Endometrial microvascular endothelial cells (primary cell): ENCODE measurements around the gene RAB43. TPM values are rescaled to one million over a fixed set of nuclear protein-coding genes. Genes with fewer than 3 reads are reported as not detected.
"Not testable (repeated sequence)": the region's sequence is repeated elsewhere in the genome, so short reads cannot be mapped to it uniquely, and the experiment has no call there.

Source experiments
- in situ Hi-C: cut with HindIII; loops from 2 replicates; pipeline ENCODE4 v1.10.0; 2017; ENCODE audit warnings: low sequenced_read_pairs, low pct_unique_long_range_greater_than_20kb; ENCODE audit errors: inconsistent ontology term
- total RNA-seq: library from RNA; depleted of rRNA; stranded (reverse); fragments of >200 nt; gene quantifications from one replicate; pipeline ENCODE4 v1.2.3, GENCODE V29; 2015; ENCODE audit errors: inconsistent ontology term

RAB43 gene
- total RNA-seq, 1 donor from 2014 or later: 32.4 TPM

DNA sequence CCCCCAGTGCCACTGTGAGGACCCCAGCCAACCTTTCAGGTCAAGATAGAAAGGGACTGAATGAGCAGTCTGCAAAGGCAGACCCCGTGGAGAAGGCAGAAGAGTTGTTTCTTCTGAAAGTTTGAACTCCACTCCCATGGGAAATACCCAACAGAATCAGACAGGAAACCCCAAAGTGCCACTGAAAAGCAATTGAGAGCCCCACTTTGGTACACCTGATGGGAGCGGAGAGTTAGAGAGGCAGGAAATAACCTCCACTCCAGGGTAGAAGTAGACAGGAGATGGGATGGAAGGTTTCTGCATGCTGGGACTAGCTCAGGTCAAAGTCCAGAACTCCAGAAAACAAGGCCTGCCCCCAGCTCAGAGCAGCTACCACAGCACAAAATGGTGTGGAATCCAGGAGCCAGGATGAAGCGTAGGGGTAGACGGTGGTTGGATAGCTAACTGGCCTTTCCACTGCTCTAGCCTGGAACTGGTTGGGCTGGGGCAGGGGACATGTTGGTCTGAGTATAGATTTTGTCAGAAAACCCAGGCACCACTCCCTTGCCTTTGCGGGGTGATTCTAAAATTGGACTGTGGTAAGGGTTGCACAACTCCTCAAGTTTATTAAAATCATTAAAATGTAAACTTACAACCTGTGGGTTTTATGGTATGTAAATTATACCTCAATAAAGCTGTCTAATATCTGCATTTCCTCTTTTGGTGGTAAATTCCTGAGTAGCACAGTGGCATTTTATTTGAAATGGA is 1.9 kb upstream of the RAB43 start:
- in situ Hi-C loops: loop anchor here (10.0 kb wide), 1 partner anchor 129 kb away; the partner anchor contains the start of gene CFAP92

DNA sequence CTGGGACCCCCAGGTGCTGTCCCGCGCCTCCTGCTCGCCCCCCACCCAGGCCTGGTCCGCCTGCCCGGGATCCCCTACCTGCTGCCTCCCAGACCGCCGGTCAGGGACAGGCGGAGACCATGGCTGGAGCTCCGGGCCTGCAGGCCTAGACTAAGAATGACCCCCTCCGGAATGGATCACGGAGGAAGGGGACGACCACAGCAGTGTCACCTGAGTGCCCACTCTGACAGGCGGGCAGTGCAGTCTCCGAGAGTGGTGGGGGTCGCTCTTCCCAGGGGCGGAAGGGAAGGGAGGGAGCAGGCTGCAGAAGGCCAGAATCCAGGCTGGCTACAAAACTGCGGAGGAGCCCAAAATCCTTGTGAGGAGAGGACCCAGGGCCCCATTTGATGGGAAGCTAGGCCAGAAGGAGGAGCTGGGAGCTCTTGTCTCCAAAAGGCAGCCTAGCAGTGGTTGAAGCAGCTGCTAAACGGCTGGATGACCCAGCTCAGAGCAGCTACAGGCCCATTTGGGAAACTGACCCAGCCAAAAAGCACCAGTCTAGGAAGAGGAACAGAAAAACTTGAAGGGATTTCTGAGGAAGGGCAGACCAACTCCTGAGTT is 908 bp upstream of the RAB43 start:
- in situ Hi-C loops: loop anchor here (10.0 kb wide), 1 partner anchor 128 kb away; the partner anchor contains the start of gene CFAP92

DNA sequence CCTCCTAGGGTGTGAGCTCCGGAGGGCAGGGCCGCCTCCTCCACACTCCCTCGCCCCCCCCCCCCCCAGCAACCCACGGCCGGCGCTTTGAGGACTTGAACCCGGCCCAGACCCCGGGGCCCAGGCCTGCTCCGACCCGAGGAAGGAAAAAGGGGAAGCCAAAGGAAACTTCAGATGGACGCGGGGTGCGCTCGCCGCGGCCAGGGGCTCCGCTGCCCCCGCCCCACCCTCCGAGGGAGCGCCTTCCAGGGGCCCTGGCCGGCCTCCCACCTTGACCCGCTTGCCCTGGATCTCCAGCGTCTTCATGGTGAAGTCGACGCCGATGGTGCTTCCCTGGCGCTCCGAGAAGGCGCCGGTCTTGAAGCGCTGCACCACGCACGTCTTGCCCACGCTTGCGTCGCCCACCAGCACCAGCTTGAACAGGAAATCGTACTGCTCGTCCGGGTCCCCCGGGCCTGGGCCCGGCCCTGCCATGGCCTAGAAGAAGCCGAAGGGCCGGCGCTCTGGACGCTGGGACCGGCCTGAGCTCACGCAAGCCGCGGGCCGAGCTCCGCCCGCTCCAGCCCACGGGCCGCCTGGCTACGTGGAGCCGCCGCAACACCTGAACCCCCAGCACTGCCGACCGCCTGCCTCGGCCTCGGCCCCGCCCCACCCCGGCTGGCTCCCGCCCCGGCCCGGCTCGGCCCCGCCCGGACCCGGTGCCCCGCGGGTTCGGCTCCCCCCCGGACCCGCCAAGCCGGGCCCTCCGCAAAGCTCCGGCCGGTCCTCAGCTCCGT is 400 bp downstream of the RAB43 start:
- in situ Hi-C loops: loop anchor here (10.0 kb wide), 1 partner anchor 126 kb away; the partner anchor contains the start of gene CFAP92

DNA sequence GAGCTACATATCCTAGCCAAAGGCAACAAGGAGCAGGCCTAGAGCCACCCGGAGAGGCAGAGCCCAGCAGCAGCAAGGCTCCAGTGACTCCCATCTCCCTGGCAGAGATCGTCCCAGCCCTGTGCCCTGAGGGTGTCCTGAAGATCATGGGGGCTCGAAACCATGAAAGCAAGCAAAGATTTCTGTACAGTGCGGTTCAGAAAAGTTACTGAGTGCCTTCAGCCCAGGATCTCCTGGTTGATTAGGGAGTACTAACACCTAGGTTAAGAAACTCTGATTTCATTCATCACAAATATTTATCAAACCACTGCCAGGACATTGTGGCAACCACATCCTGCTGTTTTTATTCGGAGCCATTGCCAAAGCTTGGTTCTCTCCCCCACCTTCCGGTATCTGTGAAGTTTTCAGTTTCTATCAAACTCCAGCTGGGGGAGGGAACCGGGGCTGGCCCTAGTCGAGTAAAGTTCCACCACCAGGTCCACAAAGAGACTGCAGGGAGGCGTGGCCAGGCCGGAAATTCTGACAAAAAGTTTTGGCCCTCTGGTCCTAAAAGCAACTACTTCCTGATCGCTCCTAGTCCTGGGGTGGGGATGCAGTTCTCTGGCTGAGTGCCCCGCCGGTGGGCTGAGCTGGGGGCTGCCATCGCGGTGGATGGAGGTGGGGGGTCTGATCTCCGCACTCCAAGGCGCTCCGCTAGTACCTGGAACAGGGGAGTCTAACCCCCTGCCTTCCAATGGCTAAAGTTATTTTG is 1.2 kb downstream of the RAB43 start:
- in situ Hi-C loops: loop anchor here (10.0 kb wide), 1 partner anchor 126 kb away; the partner anchor contains the start of gene CFAP92

DNA sequence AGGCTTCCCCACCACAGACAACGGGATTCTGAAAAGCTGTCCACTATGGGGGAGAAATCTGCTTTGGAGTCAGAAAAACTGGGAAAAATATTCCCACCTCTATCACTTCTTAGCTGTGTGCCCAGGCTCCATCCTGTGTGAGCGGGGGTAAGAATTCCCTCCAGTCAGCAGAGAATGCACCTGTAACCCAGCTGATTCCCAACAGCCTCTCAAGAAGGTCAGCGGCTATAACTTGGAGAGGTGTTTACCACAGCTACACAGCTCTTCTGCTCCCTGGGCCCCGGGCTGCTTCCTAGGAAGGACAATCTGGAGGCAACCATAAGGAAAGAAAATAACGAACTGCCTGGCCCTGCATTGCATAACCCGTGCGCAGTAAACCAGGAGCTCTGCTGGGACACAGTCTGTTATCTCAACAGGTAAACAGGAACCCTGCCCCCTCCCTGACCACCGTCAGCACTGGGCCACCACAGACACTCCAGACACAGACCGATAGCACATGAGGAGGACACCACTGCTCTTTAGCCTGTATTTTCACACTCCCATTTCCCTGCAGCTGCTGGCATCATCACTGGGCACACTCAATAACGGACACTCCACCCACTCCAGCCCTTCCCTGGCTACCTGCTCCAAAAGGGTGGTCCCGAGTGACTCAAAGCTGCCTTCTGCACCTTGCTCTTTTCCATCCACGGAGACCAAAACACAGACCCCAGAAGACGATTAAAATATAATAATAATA is 2.1 kb downstream of the RAB43 start:
- in situ Hi-C loops: loop anchor here (10.0 kb wide), 1 partner anchor 125 kb away; the partner anchor contains the start of gene CFAP92

DNA sequence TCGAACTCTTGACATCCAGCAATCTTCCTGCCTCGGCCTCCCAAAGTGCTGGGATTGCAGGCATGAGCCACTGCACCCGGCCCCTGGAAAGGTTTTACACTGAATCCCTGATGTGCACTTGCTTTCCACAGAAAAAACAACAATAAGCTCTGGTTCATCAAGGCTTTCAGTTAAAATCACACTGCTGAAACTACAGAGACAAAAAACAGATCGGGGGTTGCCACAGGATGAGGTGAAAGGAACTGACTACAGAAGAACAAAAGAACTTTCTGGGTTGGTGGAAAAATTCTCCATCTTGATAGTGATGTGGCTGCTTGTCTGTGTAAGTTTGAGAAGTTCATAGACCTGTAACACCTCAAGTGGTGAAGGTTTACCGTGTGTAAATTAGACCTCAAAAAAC is 2.9 kb downstream of the RAB43 start:
- in situ Hi-C loops: no loop called here

DNA sequence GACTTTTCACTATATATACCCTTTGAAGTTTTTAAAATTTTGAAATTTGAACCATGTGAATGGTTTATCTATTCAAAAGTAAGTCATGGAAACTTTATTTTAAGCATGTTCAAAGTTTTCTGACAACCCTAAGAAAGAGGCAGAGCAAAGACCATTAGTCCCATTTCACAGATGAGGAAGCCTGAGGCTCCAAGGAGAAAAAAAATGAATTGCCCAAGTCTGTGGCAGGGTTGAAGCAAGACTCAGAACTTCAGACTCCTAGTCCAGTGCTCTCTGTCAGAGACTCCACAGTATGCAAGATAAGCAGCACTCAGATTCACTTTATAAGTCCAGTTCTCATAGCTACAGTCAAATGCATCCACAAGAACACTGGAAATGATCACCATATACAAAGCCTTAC is 4.5 kb downstream of the RAB43 start:
- in situ Hi-C loops: no loop called here

DNA sequence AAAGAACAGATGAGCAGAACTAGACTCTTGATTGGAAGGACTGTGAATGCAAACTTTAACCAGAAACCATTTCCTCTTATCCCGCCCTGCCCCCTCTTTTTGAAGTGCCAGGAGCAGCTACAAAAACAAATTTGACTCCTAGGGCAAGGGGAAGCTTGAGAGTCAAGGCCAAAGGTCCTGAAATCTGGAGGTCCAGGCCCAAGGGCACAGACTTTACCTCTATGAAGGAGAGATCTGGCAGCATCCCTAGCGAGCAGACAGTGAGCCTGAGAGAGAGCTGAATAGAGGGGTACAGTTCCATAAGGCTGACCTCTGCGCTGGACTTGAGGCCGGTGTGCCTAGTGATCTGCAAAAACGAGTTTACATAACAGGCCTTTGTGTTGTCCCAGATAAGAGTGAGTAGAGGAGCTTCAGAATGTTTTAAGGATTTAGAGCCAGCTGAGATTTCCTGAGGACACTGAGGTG is 5.1 kb downstream of the RAB43 start:
- in situ Hi-C loops: no loop called here

DNA sequence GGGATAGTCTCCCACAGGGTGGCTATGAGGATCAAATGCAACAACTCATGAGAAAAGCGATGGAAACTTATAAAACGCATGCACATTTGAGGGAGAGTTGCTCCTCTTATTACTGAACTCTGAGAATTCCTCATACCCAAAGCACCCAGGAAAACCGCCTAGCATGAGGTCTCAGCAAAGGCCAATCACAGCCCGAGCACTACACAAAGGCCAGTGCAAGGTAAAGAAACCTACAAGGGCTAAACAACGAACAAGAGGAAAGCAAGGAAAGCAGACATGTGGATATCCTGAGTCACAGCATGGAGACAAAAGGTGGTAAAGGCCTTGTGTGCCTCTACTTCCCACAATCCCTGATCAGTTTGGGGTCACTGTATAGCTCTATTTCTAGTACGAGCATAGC is 7.1 kb downstream of the RAB43 start:
- in situ Hi-C loops: no loop called here

DNA sequence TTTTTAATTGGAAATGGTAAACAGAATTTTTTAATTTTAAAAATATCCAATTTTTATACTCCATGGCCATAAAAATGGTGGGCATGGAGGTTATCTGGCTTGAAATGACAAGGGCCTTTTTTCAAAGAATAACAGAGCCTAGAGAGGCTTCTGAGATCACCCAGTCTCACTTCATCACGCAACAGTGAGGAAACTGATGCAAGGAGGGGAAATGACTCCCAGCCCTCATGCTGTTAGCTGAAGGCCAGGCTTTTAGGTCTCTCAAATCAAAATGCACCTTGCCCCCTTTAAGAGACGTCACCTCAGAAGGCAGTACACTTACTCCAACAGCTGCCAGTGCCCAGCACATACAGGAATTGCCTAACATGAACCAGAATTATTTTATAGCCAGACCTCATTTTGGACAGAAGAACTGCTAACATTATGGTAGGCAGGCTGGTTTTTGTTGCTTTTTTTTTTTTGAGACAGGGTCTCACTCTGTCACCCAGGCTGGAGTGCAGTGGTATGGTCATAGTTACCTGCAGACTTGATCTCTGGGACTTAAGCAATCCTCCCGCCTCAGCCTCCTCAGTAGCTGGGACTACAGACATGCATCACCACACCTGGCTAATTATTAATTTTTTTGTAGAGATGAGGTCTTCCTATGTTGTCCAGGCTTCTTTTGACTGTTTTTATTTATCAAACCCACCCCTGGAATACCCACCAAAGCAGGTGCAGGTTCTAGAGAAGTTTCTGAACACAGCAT is 9.1 kb downstream of the RAB43 start:
- in situ Hi-C loops: no loop called here

DNA sequence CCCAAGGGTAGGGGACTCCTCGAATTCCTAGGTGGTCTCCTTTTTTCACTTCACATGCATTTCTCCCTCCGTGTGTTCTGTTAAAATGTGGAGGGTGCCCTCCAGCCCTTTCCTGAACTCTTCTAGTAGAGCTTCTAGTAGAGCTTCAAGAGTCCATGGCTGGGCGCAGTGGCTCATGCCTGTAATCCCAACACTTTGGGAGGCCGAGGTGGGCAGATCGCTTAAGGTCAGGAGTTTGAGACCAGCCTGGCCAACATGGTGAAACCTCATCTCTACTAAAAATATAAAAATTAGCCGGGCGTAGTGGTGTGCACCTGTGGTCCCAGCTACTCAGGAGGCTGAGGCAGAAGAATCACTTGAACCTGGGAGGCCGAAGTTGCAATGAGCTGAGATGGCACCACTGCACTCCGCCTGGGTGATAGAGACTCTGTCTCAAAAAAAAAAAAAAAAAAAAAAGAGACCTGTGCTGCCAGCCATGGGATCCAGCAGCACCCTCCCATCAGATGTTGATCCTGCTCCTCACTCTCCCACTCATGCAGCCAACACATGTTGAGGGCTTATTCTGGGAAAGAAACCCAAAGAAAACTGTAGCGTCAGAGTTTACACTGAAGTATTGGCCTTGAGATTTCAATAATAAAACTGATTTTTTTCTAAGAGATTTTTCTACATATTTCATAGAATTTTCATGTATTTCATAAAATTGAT is 10.4 kb downstream of the RAB43 start:
- in situ Hi-C loops: not testable (repeated sequence)

DNA sequence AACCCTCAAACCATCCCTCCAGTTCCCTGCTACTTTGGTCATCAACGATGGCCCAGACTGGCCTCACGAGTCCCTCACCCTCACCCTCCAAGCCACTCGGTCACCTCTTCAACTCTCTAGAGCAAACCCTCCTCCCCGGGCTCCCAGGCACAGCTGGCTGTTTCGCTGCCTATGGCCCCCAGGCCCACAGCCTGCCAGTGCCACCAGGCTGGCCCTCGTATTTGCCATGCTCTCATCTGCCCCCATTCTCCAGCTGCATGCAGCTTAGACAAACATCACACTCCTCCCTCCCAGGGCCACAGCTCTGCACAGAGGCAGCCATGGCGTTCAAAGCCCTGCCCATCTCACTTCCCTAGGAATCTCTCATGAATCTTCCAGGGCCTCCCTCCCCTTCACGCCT is 13.8 kb downstream of the RAB43 start:
- in situ Hi-C loops: no loop called here

DNA sequence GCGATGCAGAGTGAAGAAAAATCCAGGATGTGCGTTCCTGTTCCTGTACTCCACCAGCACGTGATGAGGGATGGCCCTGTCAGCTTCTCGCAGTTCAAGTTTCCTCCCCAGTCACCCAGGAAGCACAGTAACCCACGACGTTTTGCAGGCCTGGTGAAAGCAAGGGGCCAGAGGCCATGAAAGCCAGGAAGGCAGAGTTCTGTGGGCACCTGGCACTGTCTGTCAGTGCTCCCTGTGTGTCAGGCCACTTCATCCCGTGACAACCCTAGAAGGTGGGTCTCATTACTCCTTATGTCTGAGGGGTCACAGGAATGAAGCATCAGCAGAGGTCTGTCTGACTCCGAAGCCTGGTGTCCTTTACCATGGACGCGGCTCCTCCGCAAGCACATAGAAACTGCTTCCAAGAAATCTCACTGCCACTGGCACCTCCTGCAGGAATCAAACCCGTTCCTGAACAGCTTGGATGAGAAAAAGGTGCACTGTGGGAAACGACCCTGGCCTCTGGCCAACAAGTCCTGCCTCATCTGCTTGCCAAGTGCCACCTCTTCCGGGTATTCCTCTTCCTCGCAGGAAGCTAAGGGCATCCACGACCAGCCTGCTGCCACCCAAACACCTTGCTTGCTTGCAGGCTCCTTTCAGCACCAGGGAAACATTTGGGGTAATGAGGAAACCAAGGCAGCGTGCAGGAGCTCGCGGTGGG is 14.6 kb downstream of the RAB43 start:
- in situ Hi-C loops: no loop called here

DNA sequence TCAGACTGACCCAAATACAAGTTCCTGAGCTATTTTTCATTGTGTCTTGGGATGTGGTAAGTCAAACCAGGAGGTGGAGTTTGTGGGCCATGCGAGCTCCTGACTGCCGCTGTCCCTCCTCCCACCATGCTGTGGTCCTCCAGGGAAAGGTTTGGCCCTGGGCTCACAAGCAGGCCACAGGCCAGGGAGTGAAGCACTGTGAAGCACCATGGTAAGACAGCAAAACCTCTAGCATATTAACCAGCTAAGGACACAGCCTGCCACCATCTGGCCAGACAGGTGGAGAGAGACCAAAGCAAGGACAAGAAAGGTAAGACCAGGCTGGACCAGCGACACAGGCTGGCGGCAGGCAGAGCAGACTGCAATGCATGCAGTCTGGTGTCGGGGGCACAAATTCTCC is 15.3 kb downstream of the RAB43 start:
- in situ Hi-C loops: no loop called here

DNA sequence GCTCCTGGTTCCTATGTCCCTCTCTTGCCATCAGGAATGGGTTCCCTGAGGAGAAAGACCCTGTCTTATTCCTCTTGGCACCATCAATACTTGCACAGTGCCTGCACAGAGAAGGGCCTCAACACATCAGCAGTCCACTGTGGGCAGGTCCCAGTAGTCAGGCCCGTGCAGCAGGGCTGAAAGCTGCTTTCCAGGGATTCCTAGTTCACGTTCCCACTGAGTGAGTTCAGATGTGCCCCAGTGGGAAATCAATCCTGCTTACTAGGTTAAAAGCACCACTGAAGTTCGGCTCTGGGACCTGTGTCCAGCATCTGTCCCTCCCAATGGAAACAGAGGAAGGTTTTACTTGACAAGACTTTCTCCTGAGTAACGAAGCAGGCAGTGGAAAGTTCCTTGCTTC is 15.7 kb downstream of the RAB43 start:
- in situ Hi-C loops: no loop called here

DNA sequence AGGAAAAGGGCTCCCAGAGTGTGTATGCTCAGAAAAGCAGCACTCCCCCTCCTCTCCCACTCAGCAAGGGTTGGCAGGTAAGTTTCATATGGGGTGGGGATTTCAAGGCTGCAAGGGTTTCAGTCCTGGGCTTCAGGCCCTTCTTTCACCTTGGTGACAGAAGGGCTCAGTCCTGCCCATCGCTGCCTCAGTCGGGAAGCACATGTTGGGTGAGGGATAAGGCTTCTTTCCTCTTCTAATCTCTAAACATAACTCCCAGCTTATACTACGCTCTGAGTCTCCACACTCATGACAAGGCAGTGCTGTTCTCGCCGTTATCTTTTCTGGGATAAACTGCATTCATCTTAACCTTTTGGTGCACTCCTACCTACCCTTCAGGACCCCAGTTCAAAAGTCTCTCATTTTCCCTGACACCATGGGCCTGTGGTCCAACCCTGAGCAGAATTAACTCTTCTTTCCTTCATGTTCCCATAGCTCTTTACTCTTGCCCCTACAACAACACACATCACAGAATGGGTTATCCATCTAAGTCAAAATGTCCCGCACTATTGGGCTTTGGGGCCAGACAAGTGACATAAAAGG is 17.0 kb downstream of the RAB43 start:
- in situ Hi-C loops: no loop called here
